GM18499 (cell line): ENCODE measurements around the gene ANGPTL4.
"Not testable (repeated sequence)": the region's sequence is repeated elsewhere in the genome, so short reads cannot be mapped to it uniquely, and the experiment has no call there.

ENCODE experiments used
- ATAC-seq: cut with Tn5 transposase; IDR thresholded peaks from one replicate; pipeline ENCODE4 v1.9.1; 2021; ENCODE audit warnings: moderate number of reproducible peaks; ENCODE audit not compliant: insufficient read depth, unreplicated experiment

ANGPTL4 gene

DNA sequence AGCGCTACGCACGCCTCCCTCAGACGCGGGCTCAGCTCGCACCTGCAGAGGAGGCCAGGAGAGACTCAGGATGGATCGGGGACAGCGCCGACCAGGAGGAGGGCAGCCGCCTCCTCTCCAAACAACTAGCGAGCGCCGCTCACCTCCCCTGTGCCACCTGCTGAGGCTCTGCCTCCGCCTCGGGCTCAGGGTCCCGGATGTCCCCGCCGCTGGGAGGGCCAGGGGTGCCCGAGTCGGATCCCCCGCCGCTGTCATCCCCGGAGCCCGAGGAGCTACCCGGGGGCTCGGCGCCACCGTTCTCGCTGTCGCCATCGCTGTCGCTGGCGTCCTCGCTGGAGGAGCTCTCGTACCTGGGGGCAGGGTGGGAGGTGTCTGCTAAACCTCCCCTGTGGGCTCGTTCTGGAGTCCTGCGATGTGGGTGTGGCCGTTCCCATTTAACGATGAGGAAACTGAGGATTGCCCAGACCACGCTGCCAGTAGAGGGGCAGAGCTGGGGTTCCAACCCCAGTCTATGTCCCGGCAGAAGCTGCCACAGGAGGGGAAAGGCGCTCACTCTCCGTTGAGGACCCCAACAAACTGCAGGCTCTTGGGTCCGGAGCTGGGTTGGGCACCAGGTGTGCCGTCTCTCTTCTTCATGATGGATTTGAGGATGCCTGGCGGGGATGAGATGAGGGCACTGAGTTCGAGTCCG lies 30.0 kb upstream of the ANGPTL4 start:
- ATAC-seq: no peak

DNA sequence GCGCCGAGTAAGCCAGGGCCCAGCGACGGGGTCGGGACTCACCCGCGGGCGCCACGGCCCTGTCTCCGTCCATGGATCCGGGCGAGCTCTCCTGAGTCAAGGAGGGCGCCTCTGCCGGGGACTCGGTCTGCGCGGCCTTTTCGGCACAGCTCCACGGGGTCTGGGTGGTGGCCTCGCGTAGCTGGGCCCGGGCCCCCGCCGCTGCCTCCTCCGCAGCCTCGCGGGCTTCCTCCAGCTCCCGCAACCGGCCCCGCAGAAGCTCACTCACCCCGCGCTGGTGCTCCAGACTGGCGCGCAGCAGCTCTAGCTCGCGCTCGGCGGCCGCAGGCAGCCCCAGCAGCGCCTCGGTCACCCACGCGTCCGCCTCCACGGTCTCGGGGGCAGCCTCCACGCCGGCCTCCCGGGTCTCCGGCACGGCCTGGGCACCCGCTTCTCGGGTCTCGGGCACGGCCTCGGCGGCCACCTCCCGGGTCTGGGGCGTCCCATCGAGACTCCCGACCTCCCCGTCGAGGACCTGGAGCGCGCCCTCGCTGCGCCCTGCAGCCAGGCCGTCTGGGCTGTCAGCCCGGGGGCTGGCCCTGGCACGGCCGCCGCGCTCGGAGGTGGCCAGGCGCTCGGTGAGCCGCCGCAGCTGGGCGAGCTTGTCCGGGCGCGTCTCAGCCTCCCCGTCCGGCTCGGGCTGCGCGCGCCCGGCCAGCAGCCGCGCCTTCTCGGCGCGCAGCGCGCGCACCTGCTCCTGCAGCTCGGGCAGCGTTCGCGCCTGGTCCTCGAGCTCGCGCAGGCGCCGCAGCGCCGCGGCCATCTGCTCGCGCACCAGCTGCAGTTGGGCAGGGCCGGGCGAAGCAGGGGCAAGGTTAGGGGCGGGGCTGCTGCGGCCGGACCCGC lies 29.3 kb upstream of the ANGPTL4 start:
- ATAC-seq: no peak

DNA sequence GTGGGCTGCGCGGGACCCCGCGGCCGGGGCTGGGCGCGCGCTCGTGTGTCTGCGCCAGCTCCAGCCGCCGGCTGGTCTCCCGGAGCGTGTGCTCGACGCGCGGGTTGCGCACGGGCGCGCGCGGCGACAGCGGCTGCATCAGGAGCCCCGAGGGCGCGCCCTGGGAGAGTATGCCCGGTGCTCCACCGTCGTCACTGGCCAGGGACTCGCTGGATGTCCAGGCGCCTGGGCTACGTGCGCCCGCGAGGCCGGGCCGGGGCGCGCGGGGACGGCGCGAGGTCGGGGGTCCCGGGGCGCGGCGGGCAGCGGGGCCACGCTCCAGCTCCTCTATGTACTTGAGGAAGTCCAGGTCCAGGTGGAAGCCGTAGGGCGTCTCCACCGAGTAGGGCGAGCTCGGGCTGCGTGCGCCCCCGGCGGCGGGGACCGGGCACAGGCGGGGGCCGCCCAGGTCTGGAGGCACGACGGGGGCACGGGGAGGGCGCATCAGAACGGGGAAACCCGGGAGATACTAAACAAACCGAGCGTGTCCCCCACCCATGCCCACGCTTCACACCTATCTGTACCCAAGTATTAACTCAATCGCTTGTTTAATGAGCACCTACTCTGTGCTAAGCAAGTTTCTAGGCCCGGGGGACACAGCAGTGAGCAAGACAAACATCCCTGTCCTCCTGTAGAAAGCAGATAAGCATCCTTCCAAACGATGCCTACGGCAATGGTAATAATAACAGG lies 28.4 kb upstream of the ANGPTL4 start:
- ATAC-seq: no peak

DNA sequence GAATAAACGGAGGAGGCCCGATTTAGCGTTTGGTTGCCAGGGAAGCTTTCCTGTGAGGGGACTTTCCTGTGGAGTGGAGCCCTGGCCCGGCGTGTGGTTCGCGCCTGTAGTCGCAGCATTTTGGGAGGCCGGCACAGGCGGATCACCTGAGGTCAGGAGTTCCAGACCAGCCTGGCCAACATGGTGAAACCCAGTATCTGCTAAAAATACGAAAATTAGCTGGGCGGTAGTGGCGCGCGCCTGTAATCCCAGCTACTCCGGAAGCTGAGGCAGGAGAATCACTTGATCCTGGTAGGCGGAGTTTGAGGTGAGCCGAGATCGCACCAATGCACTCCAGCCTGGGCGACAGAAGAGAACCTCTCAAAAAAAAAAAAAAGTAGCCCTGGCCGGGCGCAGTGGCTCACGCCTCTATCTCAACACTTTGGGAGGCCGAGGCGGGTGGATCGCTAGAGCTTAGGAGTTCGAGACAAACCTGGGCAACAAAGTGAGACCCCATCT lies 27.8 kb upstream of the ANGPTL4 start:
- ATAC-seq: no peak

DNA sequence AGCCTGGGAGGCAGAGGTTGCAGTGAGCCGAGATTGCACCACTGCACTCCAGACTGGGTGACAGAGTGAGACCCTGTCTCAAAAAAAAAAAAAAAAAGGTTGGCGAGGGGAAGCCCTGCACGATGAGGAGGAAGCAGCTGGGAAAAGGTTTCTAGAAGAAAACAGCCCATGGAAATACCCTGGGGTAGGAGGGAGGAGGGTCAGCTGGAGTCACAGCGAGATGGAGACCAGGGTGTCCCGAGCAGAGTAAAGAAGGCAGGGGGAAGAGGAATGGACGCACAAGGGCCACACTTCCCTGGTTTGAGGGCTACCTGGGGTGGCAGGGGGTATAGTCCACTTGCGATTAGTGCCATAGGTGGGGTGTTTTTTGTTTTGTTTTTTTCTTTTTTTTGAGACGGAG lies 27.3 kb upstream of the ANGPTL4 start:
- ATAC-seq: no peak

DNA sequence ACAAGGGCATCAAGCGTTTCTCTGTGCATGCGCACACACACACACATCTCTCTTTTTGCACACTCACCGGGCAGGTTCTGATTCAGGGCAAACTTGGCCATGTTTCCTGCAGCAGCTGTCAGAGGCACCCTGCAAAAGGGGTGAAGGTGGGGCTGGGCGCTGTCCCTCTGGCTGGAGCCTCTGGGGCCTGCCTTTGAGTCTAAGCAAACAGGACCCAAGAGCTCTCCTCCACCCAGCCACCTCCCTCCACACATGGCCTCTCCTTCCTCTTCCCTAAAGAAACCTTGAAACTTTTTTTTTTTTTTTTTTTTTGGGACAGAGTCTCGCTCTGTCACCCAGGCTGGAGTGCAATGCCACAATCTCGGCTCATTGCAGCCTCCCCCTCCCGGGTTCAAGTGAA lies 26.2 kb upstream of the ANGPTL4 start:
- ATAC-seq: no peak

DNA sequence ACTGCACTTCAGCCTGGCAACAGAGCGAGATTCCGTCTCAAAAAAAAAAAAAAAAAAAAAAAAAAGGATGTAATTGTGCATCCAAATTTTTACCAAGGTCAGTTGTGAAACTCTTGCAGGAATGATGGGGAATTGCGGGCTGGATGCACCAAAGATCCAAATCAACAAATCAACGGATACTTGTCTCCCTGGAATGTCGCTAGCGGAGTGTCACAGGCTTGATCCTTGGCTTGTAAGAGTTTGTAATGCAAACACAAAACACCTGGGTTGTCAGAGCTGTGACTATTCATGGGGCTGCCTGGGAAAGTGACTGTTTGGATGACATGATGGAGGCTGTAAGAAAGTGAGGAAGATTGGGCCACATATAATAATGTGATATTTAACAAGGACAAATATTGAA lies 25.1 kb upstream of the ANGPTL4 start:
- ATAC-seq: no peak

DNA sequence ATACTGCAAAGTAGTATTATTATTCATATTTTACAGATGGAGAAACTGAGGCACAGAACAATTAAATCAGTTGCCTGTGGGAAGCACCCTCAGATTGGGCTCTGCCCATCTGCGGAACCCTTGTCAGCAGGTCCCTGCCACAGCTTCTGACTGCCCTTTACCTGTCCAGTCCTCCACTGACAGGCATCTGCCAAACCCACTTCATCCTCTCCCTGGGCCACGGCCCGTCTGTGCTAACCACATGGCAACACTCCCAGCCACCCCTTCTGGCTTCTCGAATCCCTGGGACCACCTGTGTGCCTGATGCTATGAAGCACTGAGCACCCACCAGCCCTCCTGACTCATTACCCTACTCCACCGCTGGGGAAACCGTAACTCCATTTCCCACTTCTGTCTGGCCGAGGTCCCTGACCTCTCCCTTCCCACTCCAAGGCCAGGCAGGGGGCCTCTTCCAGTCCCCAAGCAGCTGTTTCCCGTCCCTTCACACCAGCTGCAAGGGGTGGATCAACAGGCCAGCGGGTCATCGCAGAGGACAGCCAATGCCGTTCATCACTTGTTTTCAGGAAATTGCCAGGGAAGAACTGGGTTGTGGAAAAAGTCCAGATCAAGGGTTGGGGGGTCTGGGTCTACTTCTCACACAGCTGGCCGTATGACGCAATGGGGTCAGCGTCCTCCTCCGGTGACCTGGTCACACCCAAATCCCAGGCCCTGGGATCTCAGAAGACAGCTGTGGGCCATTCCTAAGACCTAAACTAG lies 23.4 kb upstream of the ANGPTL4 start:
- no peak for ATAC-seq

DNA sequence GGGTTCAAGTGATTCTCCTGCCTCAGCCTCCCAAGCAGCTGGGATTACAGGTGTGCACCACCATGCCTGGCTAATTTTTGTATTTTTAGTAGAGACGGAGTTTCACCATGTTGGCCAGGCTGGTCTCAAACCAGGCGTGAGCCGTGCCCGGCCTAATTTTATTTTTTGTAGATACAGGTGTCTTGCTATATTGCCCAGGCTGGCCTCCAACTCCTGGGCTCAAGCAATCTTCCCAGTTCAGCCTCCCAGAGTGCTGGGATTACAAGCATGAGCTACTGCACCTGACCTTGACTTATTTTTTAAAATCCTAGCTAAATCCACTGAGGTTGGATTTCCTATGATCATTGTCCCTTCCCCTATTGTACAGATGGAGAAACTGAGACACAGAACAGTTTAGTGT lies 22.5 kb upstream of the ANGPTL4 start:
- not testable (repeated sequence) for ATAC-seq

DNA sequence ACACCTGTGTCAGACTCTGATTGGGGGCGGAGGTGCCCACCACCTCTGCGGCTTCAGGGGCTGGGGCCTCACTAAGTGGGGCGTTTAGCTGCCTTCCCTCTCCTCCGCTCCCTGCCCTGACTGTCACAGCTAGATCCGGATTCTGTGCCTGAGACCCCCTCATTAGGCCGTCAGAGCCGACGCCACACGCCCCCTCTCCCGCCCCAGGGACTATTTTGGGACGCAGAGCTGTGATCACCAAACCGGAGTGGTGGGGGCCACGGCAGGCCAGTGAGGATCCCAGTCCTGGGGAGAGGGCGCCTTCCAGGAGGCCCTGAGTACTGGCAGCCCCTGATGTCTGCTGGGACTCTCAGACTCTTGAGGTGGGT lies 21.7 kb upstream of the ANGPTL4 start:
- no peak for ATAC-seq

DNA sequence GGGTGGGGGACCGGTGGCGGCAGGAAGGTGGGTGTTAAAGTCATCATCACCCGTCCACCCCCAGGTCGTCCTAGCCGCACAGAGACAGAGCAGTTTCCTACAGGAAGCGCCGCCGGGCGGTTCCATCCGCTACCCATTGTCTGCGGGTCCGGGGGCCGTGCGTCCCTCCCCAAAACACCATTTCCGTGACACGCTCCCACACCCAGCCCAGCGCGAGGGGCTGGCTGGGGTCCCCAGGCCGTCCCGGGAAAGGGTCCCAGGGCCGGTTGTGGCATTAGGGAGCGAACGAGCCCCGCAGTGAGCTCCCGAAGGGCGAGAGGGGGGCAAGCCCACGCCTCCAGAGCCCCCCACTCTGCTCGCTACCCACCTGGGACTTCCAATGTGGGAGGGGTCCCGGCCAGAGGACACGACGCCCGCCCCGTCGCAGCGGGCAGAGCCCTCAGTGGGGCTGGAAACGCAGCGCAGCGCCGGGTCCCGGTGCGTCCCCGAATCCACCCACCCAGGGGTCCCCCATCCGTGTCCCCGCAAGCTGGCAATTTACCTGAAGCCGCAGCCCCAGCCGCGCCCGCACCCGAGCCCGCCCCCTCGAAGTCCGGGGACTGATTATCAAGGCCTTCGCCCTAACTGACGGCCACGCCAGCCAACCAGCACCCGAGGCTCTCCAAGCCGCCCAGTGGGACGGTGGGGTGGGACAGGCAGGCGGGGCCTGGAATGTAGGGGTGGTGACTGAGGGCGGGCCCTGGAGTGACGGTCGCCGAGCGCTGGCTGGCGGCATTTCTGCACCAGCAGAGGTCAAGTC lies 21.1 kb upstream of the ANGPTL4 start, which contains the start of gene KANK3:
TSS of gene KANK3 (minus strand) at position 579 of the 799 bp plus-strand sequence. CDS start 5,434 bp downstream, outside the sequence.
- ATAC-seq: no peak

DNA sequence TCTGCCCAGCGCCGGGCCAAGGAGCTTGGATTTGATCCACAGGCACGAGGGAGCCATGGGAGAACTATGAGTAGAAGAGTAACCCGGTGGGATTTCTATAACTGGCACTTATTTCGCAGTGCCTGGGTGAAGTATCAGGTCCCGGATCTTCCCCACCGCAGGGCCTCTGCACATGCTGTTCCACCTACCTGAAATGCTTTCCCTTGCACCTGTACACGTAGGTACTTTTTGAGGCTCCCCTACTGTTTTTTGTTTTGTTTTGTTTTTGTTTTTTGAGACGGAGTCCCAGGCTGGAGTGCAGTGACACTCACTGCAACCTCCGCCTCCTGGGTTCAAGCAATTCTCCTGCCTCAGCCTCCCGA lies 20.5 kb upstream of the ANGPTL4 start:
- no peak for ATAC-seq

DNA sequence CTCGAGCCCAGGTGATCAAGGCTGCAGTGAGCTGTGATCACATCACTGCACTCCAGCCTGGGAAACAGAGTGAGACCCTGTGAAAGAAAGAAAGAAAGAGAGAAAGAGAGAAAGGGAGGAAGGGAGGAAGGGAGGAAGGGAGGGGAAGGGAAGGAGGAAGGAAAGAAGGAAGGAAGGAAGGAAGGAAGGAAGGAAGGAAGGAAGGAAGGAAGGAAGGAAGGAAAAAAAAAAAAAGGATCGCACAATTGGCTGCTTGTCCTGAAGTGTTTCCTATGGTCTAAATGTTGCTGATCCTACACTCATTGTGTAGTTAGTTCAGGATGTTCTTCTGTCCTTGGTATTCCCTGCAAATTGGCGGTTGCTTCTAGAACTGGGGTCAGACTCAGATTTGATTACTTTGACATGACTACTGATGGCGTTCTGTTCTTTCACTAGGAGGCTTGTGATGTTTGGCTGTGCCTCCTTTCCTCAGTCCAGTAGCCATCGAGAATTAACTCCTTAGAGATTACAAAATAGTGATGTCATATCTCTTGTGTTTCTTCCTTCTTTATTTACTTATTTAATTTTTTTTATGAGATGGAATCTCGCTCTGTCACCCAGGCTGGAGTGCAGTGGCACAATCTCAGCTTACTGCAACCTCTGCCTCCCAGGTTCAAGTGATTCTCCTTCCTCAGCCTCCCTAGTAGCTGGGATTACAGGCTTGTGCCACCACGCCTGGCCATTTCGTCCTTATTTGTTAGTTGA lies 14.2 kb upstream of the ANGPTL4 start:
- not testable (repeated sequence) for ATAC-seq

DNA sequence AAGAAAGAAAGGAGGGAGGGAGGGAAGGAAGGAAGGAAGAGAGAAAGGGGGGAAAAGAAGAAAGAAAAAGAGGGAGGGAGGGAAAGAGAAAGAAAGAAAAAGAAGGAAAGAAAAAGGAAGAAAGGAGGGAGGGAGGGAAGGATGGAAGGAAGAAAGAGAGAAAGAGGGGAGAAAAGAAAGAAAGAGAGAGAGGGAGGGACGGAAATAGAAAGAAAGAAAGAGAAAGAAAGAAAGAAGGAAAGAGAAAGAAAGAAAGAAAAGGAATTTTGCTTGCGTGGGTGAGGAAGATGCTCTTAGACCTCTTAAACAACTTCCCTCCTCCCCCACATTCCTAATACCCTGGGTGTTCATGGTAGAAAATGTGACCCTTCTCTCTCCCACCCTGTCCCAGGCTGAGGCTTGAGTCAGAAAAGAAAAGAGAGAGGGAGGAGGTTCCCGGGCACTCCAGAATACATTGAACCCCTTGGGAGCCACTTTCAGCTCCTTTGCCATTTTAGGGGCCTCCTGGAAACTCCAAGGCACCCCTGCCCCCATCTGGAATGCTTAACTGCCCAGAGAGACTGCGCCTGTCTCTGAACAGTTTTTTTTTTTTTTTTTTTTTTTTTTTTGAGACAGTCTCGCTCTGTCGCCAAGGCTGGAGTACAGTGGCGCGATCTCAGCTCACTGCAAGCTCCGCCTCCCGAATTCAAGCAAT lies 11.7 kb upstream of the ANGPTL4 start:
- no peak for ATAC-seq

DNA sequence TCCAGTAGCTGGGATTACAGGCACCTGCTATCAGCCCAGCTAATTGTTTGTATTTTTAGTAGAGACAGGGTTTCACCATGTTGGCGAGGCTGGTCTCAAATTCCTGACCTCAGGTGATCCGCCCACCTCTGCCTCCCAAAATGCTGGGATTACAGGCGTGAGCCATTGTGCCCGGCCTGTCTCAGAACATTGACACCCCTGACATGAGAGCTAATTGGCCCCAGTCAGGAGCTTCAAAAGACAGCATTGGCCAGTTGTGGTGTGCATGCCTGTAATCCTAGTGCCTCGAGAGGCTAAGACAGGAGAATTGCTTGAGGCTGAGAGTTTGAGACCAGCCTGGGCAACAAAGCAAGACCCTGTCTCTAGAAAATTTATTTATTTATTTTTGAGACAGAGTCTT lies 11.1 kb upstream of the ANGPTL4 start:
- not testable (repeated sequence) for ATAC-seq

DNA sequence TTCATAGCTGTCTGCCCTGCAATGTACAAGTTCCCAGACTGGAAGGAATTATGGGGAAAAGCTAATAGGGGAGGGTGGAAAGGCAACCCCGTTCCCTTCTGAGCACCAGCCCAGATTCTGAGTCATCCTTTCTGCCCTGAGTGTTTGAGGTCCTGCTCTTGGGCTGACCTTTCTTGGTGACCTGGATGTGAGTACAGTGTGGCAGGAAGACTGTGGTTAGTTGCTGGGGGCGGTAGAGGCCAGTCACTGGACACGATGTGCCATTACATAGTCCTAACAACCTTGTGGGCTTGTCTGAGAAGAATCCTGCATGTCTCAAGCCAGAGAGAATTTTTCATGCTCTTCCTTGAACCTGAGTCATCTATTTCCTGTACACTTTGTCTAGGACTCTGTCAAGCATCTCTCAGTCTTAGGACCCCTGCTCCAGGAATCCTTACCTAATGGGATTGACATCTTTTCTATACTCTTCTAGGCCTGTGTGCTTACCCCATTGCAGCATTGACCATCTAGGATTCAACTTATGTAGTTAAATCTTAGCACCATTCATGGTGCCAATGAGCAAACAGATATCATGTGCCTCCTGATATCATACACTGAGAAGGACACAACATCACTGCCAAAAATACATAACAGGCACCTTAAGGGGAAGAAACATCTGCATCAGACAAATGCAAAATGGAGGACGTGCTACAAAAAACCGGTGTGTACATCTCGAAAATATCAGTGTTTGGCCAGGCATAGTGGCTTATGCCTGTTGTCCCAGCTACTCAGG lies 8.1 kb upstream of the ANGPTL4 start:
- ATAC-seq: no peak

DNA sequence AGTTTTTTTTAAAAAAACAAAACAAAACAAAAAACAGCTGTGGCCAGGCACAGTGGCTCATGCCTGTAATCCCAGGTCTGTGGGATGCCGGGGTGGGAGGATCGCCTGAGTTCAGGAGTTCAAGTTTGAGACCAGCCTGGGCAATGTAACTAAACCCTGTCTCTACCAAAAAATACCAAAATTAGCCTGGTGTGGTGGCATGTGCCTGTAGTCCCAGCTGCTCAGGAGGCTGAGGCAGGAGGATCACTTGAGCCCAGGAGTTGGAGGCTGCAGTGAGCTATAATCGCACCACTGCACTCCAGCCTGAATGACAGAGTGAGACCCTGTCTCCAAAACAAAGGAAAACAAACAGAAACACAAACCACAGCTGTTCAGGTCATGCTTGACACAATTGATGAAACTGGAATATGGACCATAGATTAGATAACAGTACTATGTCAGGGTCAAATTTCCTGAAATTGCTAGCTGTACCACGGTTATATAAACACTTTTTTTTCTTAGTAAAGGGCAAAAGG lies 6.9 kb upstream of the ANGPTL4 start:
- no peak for ATAC-seq
